H1 (cell line): ENCODE results near the gene PRKCSH. TPM values are rescaled to one million over a fixed set of nuclear protein-coding genes. Genes with fewer than 3 reads are reported as not detected.

Source experiments
- EP300 ChIP-seq, 2 experiments: IDR thresholded peaks; 1 replicate in 1 of 2; 2 replicates in 1 of 2; pipeline ENCODE4 v1.6.1; 2011 to 2012; ENCODE audit warnings: low read depth in 2 of 2, low read length in 2 of 2, mild to moderate bottlenecking in 2 of 2, borderline replicate concordance in 1 of 2, inconsistent platforms in 1 of 2, moderate library complexity in 1 of 2
- JUN ChIP-seq: IDR thresholded peaks from 2 replicates; pipeline ENCODE4 v1.6.1; 2011; ENCODE audit warnings: low read depth, mild to moderate bottlenecking, improper control_type of control experiment, low read length
- MAFK ChIP-seq: IDR thresholded peaks from 2 replicates; pipeline ENCODE4 v1.6.1; 2012; ENCODE audit warnings: low read depth, mild to moderate bottlenecking, improper control_type of control experiment, low read length
- SIN3A ChIP-seq, 2 experiments: IDR thresholded peaks in 1 of 2; conservative IDR thresholded peaks in 1 of 2; 2 replicates each; pipeline ENCODE4 v1.6.1; 2011 to 2012; ENCODE audit warnings: low read length in 2 of 2, improper control_type of control experiment in 1 of 2, low read depth in 1 of 2, mild to moderate bottlenecking in 1 of 2
- TEAD4 ChIP-seq: IDR thresholded peaks from 2 replicates; pipeline ENCODE4 v1.6.1; 2012; ENCODE audit warnings: low read depth, low read length, inconsistent platforms, mixed read lengths
- polyA plus RNA-seq, 7 experiments: library from polyadenylated mRNA; depleted of rRNA in 3 of 7; stranded (reverse) in 5 of 7; unstranded in 2 of 7; fragments of >200 nt in 5 of 7; fragments of 200-250 nt in 2 of 7; gene quantifications; 1 replicate in 5 of 7; 2 replicates in 1 of 7; 4 replicates in 1 of 7; pipeline versions ENCODE4 v1.2.1 to v1.2.3, GENCODE V29; 2011 to 2013; ENCODE audit warnings: missing spikeins in 2 of 7, mixed read lengths in 2 of 7
- total RNA-seq: library from RNA; stranded (reverse); fragmentation: NEBNext Ultra II Directional; extraction: Animal tissue kit (Norgen Biotek cat#: 25700); gene quantifications from 2 replicates; pipeline ENCODE4 v1.2.1, GENCODE V29; 2021
- TF ChIP-seq, protein P1 (sequence below): IDR thresholded peaks from 2 replicates; pipeline ENCODE4 v1.6.1; 2012; ENCODE audit warnings: inconsistent platforms

Gene PRKCSH
- total and polyA plus RNA-seq, 2 of the 8 experiments (the other 6 are each of a cell fraction or from before 2014, with no cell fraction given): 97.2 to 337 TPM

DNA sequence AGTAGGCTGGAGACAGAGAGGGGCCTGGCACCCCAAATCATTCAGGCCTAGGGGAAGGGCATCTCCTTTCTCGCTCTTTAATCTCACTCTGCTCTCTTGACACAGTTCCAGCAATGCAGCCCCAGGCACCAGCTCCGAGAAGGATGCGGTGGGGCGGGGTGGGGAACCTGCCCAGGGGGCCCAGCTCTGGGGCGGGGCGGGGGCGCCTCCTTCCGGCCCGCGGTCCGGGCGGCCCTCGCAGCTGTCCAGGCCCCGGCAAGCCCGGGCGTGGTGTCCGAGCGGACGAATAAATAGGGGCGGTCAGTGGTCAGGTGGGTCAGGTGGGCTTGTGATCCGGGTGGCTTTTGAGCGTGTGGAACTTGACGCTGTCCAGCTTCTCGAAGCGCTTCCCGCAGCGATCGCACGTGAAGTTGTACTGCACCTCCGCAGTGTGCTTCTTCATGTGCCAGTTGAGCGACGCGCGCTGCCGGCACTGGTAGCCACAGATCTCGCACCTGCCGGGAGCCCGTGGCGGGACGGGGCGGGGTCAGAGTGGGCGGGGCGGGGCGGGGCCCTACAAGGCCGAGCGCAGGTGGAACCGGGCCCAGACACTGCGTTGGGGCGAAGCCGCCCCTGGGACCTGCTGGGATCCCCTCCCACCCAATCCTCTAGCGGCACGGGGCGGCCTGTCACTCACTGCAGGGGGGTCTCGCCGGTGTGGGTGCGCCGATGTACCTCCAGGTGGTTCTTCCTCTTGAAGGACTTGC, 48.1 kb downstream of the PRKCSH start (continued):
- no peak for TF ChIP-seq EP300 (IDR thresholded peaks at IDR 0.05; ENCODE audit: borderline replicate concordance in 1 of 2, low read depth in 2 of 2, low read length in 2 of 2)
- no peak for TF ChIP-seq SIN3A (conservative IDR thresholded peaks at IDR 0.05 in 1 of 2, IDR thresholded peaks at IDR 0.05 in 1 of 2; ENCODE audit: low read depth in 1 of 2, low read length in 2 of 2)
- TF ChIP-seq TEAD4: no peak
- TF ChIP-seq MAFK: no peak
- TF ChIP-seq, protein P1, sequence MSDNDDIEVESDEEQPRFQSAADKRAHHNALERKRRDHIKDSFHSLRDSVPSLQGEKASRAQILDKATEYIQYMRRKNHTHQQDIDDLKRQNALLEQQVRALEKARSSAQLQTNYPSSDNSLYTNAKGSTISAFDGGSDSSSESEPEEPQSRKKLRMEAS: no peak
- no peak for TF ChIP-seq JUN
